NB4 (cell line): ENCODE data around the gene SLC2A4RG.

ENCODE experiments used
- CTCF ChIP-seq: IDR thresholded peaks from one replicate; pipeline ENCODE4 v1.5.1; 2012; ENCODE audit warnings: low read depth, low read length
- MYC ChIP-seq: IDR thresholded peaks from 2 replicates; pipeline ENCODE4 v1.6.1; 2011; ENCODE audit warnings: low read depth, low read length
- POLR2A ChIP-seq: IDR thresholded peaks from 2 replicates; pipeline ENCODE4 v1.6.1; 2011; ENCODE audit warnings: mild to moderate bottlenecking; ENCODE audit not compliant: insufficient read length; ENCODE audit errors: extremely low read depth

- TF ChIP-seq CTCF (no peak), POLR2A (no peak), MYC (no peak)
These were observed 1.5 kb upstream of the SLC2A4RG start for GRCh38 chr20:63737945-63738686.
